G401 (cell line): Measurements from ENCODE around the gene STT3B. TPM values are rescaled to one million over a fixed set of nuclear protein-coding genes. Genes with fewer than 3 reads are reported as not detected.

Source experiments
- DNase-seq: peaks from one replicate; pipeline ENCODE4 v3.0.0-alpha.2; 2015; ENCODE audit warnings: low spot score
- in situ Hi-C: cut with HindIII; loops from 2 replicates; pipeline ENCODE4 v1.10.0; 2016; ENCODE audit warnings: low sequenced_read_pairs, mixed read lengths
- total RNA-seq: library from RNA; depleted of rRNA; stranded (reverse); fragments of >200 nt; shearing (Covaris generic); gene quantifications from 2 replicates; pipeline ENCODE4 v1.2.3, GENCODE V29; 2014

STT3B gene
- total RNA-seq, 1 experiment from 2014 or later: 118 TPM

DNA sequence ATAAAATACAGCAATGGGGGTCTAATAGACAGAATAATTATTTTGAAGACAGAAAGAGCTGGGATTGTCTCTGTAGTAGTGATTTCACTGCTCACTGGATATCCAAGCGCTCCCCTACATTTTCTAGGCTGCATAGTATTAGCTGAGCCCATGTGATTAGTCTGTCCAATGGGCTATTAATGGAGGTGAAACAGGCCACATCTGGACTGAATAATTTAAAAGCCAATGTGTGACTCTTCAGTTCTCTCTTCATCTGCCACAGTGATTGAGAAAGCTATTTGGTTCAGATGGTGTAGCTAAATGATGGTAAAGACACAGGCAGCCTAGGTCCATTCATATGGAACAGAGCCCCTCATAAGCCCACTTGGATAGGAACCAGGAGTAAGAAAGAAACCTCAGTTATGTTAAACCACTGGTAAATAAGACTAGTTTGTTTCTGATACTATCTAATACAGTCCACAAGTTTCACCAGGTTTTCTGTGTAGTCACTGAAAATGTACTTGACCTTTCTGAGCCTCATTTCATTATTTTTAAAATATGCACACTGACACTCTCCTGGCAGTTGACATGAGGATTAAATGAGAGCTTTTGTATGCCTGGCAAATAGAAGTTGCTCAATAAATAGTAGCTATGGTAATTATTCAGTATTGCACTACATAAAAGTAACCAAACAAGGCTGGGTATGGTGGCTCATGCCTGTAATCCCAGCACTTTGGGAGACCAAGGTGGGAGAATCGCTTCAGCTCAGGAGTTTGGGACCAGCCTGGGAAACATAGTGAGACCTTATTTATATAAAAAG lies 17.0 kb upstream of the STT3B start:
- no peak for DNase-seq
- in situ Hi-C loops: no loop called here

DNA sequence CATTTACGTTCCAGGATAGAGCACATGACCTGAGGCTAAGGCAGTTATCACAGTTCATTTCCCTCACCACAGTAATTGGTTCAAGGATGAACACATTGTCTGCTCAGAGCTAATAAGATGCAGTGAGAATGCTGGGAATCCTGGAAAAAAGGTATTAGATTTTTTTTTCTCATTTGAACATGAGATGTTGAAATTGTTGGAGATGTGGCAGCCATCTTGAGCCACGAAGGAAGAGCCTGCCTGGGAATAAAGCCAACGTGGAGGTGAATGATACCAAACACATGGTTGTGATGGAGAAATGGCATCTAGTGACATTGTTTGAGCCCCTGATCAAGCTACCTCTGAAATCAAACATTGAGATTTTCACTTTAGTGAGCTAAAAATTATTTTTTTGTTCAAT lies 16.0 kb upstream of the STT3B start:
- no peak for DNase-seq
- in situ Hi-C loops: no loop called here

DNA sequence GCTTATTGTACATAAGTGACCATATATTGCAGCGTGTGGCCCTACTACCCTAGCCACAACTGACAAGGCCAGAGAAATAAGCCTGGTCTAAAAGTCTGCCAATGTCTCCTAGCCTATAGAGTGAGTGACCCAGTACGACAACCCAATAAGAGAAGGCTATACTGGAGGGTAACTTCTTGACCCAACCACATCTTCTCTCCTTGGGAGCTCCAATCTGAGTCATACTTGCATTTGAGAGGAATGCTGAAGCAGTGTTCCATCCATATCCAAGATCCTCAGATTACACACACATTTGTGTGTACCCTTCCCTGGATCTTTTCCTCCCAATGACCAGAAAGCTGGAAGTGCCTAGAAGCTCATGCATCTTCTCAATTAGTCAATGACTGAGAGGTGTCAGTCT lies 11.3 kb upstream of the STT3B start:
- in situ Hi-C loops: no loop called here
- no peak for DNase-seq

DNA sequence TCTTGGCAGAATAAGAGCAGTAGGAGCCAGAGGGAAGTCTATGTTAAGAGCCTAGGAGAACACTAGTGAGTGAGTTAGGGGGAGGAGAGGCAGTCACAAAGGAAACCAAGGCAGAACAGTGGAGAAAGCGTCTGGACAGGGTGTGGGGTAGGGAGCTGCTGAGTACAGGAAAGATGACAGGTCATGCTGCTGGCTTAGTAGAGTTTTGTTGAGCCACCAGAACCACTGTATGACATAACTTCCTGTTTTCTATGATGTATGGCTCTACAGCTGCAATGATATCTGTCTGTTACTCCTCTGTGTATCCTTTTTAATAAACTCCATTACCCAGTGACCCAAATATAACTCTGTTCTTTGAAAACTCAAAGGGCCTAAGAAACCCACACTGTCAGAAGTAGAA lies 10.6 kb upstream of the STT3B start:
- in situ Hi-C loops: no loop called here

DNA sequence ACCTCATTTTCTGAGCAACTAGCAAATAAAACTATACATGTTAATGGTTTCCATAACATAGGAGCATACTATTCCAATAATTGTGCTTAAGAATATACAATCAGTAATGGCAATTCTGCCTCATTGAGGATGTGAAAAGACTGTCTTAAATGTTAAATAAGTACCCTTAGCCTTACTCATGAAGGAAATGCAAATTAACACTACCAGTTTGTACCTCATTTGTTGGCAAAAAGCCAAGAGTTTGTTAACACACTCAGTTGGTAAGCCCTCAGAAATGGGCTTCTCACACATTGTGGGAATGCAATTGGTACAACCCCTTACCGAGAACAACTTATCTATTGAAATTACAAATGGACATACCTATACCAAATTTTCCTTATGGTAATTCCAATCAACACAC lies 9.2 kb upstream of the STT3B start:
- in situ Hi-C loops: no loop called here
- DNase-seq: no peak

More for the DNA sequence above, 10.6 kb upstream of the STT3B start:
- DNase-seq: no peak

DNA sequence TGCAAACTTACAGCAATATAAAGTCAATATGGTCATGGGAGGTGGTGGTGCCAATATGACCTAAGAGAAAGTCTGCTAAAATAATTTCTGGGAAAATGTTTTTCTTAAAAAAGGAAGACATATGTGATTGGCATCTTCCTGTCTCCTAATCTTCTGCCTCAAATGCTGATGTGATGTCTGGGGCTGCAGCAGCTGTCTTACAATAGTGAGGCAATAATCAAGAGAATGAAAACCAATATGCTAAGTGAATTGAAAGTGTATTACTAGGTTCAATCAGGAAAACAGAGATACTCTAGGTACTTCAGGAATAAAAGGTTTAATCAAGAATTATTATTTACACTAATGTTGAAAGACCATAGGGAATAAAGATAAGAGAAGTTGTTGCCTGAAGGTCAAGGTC lies 7.2 kb upstream of the STT3B start:
- DNase-seq: no peak
- in situ Hi-C loops: no loop called here

DNA sequence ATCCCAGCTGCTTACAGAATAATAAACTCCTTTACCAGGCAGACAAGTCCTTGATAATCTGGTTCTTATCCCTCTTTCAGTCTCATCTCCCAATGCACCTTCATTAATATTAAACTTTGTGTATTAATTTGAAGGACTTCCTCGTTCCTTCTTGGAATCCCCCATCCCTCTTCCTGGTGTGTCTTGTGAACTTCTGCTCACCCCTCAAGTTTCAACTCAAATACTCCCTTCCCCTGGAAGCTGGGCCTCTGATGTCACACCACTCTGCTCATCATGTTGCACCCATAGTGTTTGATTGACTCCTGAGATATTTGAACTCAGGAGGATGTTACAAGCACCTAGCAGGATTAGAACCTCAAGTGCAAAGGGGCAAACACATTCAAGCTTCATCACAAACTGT lies 3.3 kb upstream of the STT3B start:
- no peak for DNase-seq

DNA sequence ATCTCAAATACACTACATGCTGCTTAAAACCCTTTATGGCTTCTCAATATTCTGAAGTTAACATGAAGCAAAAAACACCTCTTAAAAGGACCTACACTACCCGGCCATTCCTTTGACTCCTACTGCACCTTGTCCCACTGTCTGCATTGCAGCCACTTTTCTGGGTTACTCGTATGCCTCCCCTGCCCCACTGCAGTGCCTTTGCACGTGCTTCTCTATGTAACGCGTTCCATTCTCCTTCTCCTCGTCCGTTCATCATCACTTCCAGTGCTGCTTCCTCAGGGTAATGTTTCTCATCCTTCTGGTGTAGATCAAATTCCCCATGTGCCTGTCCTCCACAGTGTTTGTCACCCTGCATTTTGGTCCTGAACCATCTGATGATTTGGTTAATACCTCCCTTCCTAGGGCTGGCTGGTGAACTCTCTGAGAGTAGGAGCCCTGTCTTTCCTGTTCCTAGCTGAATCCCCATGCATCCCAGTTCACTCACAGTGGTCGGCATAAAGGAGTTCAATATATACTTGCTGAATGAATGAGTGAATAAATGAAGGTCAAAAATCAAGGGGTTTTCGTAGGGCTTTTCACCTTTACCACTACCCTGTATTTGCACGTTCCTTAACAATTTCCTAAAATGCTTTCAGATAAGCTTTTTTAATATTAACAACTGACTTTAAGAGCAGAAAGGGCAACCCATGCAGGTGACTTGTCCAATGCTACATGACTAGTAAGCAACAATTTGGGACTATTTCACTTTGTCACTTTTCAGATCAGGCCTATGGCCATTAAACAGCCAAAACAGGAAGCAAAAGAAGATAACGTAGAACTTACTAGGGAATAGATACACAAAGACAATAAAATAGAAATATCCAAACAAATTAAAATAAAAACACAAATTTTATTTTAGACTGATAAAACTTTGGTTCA lies 2.4 kb upstream of the STT3B start:
- in situ Hi-C loops: no loop called here
- DNase-seq: no peak

More for the DNA sequence above, 3.3 kb upstream of the STT3B start:
- in situ Hi-C loops: no loop called here

DNA sequence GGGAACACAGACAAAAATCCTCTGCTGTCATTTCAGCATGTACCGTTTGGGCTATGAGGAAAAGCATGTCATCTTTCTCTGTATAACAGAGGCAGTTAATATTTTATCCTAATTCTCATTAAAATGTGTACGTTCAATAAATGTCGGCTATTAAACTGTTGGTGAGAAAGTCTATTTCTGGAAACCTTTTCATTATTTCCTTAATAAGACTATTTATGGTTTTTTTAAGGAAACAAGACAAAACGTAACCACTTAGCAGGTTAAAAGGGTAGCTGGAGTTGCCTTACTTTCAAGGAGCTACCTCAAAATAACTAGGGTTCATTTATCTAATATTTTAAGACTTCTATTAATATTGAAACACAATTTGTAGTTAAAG lies 1.8 kb upstream of the STT3B start:
- DNase-seq: no peak
- in situ Hi-C loops: no loop called here

DNA sequence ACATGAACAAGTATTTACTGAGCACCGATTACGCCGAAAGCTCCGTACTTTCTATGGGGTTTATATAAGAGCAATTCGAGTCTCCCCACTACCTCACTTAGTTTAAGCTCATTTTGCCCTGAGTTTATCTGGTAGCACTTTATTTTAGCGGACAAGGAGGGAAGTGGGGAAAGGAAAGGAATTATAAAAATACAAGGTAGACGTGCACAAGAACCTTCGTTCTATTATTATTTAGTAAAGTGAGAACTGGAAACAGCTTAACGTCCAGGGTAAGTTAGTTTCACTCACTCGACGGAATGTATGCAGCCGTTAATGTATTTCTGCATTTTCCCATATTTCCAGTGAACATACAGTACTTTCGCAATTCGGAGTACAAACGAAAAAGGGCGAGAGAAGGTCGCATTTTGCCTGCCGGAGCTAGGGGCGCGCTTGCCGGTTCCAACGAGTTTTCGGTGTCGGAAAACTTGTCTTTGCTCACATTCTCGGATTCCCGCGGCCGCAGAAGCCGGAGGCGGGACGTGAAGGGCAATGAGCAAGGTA lies 1.2 kb upstream of the STT3B start:
- in situ Hi-C loops: no loop called here
- peak; percentile 21 for DNase-seq

DNA sequence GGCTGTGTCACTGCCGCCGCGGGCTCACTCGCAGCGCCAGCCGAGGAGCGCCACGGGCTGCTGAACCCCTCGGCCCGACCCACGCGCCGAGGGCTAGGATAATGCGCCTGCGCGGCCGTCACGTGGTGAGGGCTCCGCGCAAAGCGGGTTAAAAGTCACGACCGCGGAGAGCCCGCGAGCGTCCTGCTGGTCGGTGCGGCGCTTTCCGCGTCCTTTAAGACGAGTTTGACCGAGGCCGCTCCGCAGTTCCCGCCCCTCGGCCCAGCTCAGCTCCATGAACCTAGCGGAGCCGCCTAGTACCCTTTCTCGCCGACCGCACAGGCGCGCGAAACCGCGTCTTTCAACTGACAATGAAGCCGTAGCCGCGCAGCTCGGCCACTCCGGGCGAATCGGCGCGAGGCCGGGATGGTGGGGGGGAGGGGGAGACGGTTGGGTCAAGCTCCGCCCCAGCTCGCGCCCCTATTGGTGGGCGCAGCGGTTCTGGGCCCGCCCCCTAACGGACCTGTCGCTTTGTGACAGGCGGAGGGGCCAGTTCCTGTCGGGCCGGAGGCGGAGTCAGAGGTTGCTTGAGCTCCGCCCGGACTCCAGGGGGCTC lies 636 bp upstream of the STT3B start:
- in situ Hi-C loops: no loop called here
- peak; percentile 99 for DNase-seq

DNA sequence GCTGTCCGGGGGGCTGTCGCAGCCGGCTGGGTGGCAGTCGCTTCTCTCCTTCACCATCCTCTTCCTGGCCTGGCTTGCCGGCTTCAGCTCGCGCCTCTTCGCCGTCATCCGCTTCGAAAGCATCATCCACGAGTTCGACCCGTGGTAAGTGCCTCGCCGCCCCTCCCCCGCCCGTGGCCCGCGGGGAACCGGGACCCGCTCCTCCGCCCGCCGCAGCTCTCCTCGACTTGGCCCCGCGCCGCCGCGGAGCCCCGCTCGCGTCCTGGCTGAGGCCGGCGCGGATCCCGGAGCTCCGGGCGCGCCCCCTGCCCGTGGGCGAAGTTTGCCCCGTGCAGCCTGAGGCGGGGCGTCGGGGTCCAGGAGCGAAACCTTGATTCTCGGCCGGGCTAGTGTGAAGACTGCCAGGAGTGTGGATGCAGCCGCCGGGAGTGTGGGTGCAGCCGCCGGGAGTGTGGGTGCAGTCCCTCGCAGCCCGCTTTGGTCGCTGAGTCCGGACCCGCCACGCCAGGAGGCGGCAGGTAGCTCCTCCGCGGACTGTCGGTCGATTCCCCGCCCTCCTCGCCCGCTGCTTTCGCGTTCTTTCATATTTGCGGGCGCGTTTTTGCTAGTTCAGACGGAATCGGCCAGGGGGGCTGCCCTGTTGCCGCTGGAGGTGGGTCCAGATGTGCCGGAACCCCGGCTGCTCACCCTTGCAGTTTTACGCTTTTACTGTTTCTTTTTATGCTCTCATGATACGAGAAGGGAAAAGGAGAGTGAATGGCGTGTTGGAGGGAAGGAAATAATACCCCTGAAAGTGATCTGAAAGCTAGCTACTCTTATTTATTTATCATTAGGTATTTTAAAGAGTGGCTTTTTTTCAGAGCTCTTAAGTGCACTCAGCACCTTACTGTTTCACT lies 692 bp downstream of the STT3B start:
- in situ Hi-C loops: no loop called here
- DNase-seq: peak; percentile 22

DNA sequence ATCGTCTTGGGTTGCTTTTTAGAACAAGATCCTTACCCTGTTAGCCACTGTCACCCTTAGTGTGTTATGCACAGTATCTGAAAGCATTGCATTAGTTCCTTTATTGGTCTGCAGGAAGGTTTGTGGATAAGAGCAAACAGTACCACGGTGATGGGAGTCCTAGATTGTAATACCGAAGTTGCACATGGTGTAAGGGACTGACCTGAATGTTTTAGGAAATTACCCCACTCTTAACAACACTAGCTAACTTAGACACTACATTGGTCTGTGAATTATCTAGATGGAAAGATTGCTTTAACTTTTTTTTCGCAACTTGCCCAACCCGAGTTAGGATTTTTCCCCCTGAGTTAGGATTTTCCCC lies 1.3 kb downstream of the STT3B start:
- in situ Hi-C loops: no loop called here
- DNase-seq: peak; percentile 40

DNA sequence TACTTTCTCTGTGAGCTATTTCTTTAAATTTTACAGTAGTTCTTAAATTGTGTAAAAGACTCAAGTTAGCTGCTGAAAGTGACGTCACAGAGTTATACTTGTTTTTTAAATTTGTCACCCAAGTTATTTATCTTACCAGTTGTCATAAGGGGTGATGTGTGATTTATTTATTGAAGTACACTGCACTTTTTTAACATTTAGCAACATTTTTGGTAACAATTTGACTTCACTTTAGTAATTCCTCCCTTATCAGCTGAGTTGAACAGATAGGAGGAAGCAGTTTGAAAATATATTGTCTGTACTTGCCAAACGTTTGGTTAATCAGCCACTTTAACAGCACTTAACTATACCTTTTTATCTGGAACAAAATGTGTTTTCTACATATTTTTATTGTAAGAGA lies 3.8 kb downstream of the STT3B start:
- no peak for DNase-seq
- in situ Hi-C loops: no loop called here

DNA sequence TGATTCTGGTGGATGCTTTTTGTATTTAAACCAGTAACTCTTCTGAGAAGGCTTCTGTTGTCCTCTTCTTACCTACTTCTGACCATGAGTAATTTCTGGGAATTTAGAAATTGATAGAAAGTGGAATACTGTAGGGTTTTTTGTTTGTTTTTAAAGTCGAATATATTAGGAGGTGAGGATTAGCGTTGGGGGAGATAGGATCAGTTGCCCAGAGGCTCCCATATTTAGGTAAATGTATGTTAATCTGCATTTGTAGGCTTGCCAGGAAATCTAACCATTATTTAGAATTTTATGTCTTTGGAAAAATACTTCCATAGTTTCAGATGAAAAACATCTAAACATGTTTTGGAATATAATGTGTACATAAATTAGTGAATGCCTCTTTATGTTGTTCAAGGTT lies 6.1 kb downstream of the STT3B start:
- no peak for DNase-seq
- in situ Hi-C loops: no loop called here

DNA sequence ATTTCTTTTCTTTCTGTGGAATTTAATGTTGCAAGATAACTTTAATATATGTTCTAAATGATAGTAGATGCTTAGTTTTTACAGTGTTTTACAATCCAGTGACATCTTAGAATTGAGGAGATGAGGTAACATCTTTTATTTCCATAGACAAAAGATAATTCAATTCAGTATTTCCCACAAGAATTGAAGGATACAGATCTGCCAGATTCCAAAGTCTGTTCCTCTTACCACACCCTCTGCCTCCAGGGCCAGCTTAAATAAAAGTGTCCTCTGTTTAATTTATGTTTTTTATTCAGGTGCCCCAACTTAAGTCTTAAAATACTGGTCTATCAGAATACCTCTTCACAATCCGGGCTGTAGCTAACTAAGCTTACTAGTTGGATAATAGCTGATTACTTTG lies 6.5 kb downstream of the STT3B start:
- no peak for DNase-seq
- in situ Hi-C loops: no loop called here

DNA sequence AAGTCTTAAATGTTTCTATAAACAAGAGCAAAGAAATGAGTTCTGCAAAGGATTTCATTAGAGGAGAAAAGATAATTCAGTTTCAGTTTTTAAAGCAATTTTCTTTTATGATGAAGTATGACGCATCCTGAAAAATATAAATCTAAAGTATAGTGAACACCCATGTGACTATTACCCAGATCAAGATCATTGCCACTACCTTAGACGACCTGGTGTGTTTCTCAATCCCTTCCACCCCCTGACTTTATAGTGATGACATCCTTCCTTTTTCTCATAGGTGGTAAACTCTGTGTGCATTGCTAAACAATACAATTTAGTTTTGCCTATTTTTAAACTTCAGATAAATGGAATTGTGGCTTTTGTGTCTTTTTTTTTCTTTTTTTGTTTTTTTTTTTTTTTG lies 8.4 kb downstream of the STT3B start:
- in situ Hi-C loops: no loop called here
- no peak for DNase-seq

DNA sequence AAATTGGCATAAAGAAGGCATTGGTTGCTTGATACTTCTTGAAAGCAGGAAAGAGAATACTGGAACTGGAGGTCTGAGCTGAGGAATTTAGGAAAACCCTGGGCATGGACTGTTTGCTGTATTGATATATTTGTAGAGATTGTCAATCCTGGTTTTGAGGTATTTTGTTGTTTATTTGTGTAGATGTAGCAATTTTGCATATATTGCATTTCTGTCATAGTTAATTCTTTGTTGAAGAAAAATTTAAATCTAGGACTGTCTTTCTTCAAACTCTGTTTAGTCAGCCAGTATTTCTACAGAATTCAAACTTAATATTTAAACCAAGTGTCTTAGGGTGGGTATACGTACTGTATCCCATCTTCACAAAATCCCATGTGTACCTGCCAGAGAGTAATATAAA lies 9.5 kb downstream of the STT3B start:
- DNase-seq: no peak
- in situ Hi-C loops: no loop called here

DNA sequence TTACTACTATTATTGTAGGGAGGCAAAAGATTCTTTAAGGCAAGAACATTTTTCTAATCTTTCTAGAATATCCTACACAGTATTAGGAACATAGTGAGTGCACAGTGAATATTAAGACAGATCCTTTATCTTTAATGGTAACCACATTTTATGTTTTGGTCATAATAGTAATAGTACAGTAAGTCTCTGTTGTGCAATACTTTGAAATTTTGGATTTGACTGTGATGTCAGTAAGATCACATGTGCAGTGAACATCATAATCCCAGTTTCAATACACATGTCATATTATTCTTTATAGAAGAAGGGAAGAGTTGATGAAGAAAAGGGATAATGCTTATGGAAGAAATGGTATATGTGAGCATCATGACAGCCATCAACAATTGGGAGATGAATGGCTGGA lies 10.7 kb downstream of the STT3B start:
- no peak for DNase-seq
- in situ Hi-C loops: no loop called here
